Measurements from ENCODE around the gene THYN1. TPM values are rescaled to one million over a fixed set of nuclear protein-coding genes. Genes with fewer than 3 reads are reported as not detected.
A peak's percentile ranks its signal among the peaks of the same experiment; 100 is the strongest.

The THYN1 gene
- total and polyA plus RNA-seq, 2 donors (not counting 1 experiment from before 2014, with no cell fraction given): 54.9 to 88.7 TPM

DNA sequence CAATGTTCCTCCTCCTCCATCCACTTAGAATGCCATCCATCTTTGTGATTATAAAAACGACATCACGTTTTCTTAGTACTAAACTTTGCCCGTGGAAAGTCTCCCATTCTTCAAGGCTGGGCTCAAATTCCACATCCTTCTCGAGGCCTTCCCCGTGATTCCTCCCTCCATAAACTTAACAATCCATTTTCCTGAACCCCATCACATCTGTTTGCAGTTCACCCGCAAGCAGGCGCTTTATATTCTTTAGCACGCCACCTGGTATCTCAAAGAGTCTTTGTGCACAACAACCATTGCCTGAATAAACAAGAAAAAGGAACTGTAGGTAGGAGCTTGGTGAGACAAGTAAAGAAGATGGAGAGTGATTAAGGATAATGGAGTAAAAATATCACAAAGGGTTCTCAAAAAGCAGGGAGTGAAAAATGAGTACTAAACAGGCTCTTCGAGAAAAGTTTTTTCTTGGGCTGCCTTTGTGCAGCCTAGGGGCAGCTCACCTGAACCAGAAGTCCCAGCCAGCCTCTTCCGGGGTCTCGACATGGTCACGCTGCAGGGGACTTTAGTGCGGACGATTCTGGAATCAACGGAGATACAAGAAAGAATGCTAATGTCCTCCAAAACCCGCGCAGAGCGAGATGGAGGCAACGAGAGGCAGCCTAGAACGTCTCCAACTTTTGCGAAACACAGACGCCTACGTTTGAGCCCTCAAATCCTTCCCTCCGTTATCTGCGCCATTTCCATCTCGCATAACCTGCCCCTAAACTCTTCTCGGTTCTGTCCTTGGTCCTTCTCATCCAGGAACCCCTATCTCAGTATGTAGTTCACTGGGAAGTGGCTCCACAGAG lies 585 bp downstream of the THYN1 start:
- peak overlapping the region; percentile 95 for H3K4me2 ChIP-seq (ENCODE audit: extremely low read depth, insufficient read depth, low read length)
- H3K27me3 ChIP-seq (ENCODE audit: control insufficient read depth, insufficient read depth, low read length): no peaks in the 10 kb centered on the region
- peaks cover 1% of the 10 kb centered on the region for H3K36me3 ChIP-seq (ENCODE audit: control insufficient read depth, insufficient read depth, low read length)
- no peaks in the 10 kb centered on the region for H4K20me1 ChIP-seq (ENCODE audit: control insufficient read depth, extremely low read depth, insufficient read depth, low read length)
- H3K79me2 ChIP-seq (ENCODE audit: control insufficient read depth, insufficient read depth, low read length): peaks cover 5% of the 10 kb centered on the region
- no peak for DNase-seq (ENCODE audit: low read depth in 2 of 2)
- H3K4me3 ChIP-seq (replicated peaks in 1 of 4; ENCODE audit: control extremely low read depth in 1 of 4, insufficient read depth in 1 of 4, low read depth in 3 of 4, low read length in 4 of 4): peak overlapping the region; percentile 91 to 96 (median 92)
- TF ChIP-seq EZH2 (IDR thresholded peaks at IDR 0.05; ENCODE audit: low read length, missing control alignments): no peak
- TF ChIP-seq CTCF (conservative IDR thresholded peaks at IDR 0.05 in 1 of 2, IDR thresholded peaks at IDR 0.05 in 1 of 2; ENCODE audit: low read depth in 1 of 2, low read length in 2 of 2): no peak
- H2AFZ ChIP-seq (ENCODE audit: low read length): peak overlapping the region; percentile 97
- H3K4me1 ChIP-seq (ENCODE audit: control insufficient read depth, extremely low read depth, insufficient read depth, low read length): peaks cover 6% of the 10 kb centered on the region
- peak overlapping the region; percentile 70 for H3K27ac ChIP-seq (ENCODE audit: insufficient read depth, low read length)
- H3K9me3 ChIP-seq (ENCODE audit: control insufficient read depth, insufficient read depth, low read depth, low read length): no peaks in the 10 kb centered on the region
- H3K9ac ChIP-seq (ENCODE audit: insufficient read depth, low read length): peak overlapping the region; percentile 68

DNA sequence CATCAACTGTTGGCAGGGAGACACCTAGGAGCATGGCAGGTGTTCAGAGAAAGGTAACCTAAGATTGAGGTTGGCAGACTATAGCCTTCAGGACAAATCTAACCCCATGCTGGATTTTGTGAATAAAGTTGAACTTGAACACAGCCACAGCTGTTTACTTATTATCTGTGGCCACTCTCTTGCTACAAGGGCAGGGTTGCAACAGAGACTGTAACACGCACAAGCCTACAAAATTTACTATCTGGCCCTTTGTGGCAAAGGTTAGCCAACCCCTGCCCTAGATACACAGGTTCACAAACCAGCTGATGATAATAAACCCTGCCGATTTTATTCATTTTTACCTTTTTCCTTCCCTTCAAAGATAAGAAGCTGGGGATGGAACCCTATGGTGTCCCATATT lies 2.5 kb downstream of the THYN1 start:
- TF ChIP-seq EZH2 (IDR thresholded peaks at IDR 0.05; ENCODE audit: low read length, missing control alignments): no peak
- no peaks in the 10 kb centered on the region for H3K27me3 ChIP-seq (ENCODE audit: control insufficient read depth, insufficient read depth, low read length)
- H2AFZ ChIP-seq (ENCODE audit: low read length): no peak overlapping the region
- H3K4me1 ChIP-seq (ENCODE audit: control insufficient read depth, extremely low read depth, insufficient read depth, low read length): peaks cover 6% of the 10 kb centered on the region
- H3K36me3 ChIP-seq (ENCODE audit: control insufficient read depth, insufficient read depth, low read length): peaks cover 6% of the 10 kb centered on the region
- no peak overlapping the region for H3K9ac ChIP-seq (ENCODE audit: insufficient read depth, low read length)
- DNase-seq (ENCODE audit: low read depth in 2 of 2): no peak
- H4K20me1 ChIP-seq (ENCODE audit: control insufficient read depth, extremely low read depth, insufficient read depth, low read length): no peaks in the 10 kb centered on the region
- H3K27ac ChIP-seq (ENCODE audit: insufficient read depth, low read length): no peak overlapping the region
- H3K9me3 ChIP-seq (ENCODE audit: control insufficient read depth, insufficient read depth, low read depth, low read length): no peaks in the 10 kb centered on the region
- no peak overlapping the region for H3K4me2 ChIP-seq (ENCODE audit: extremely low read depth, insufficient read depth, low read length)
- H3K79me2 ChIP-seq (ENCODE audit: control insufficient read depth, insufficient read depth, low read length): peaks cover 5% of the 10 kb centered on the region
- no peak overlapping the region for H3K4me3 ChIP-seq (replicated peaks in 1 of 4; ENCODE audit: control extremely low read depth in 1 of 4, insufficient read depth in 1 of 4, low read depth in 3 of 4, low read length in 4 of 4)

GRCh38 chr11:134250246-134250645 lies 2.9 kb downstream of the THYN1 start:
- H3K4me2 ChIP-seq (ENCODE audit: extremely low read depth, insufficient read depth, low read length): no peak overlapping the region
- no peaks in the 10 kb centered on the region for H3K9me3 ChIP-seq (ENCODE audit: control insufficient read depth, insufficient read depth, low read depth, low read length)
- H3K79me2 ChIP-seq (ENCODE audit: control insufficient read depth, insufficient read depth, low read length): peaks cover 5% of the 10 kb centered on the region
- H3K27me3 ChIP-seq (ENCODE audit: control insufficient read depth, insufficient read depth, low read length): no peaks in the 10 kb centered on the region
- peaks cover 7% of the 10 kb centered on the region for H3K36me3 ChIP-seq (ENCODE audit: control insufficient read depth, insufficient read depth, low read length)
- no peak overlapping the region for H3K27ac ChIP-seq (ENCODE audit: insufficient read depth, low read length)
- H4K20me1 ChIP-seq (ENCODE audit: control insufficient read depth, extremely low read depth, insufficient read depth, low read length): no peaks in the 10 kb centered on the region
- H2AFZ ChIP-seq (ENCODE audit: low read length): no peak overlapping the region
- no peak for DNase-seq (ENCODE audit: low read depth in 2 of 2)
- H3K9ac ChIP-seq (ENCODE audit: insufficient read depth, low read length): no peak overlapping the region
- TF ChIP-seq EZH2 (IDR thresholded peaks at IDR 0.05; ENCODE audit: low read length, missing control alignments) (no peak), CTCF (conservative IDR thresholded peaks at IDR 0.05 in 1 of 2, IDR thresholded peaks at IDR 0.05 in 1 of 2; ENCODE audit: low read depth in 1 of 2, low read length in 2 of 2) (no peak)
- H3K4me1 ChIP-seq (ENCODE audit: control insufficient read depth, extremely low read depth, insufficient read depth, low read length): peaks cover 6% of the 10 kb centered on the region
- H3K4me3 ChIP-seq (replicated peaks in 1 of 4; ENCODE audit: control extremely low read depth in 1 of 4, insufficient read depth in 1 of 4, low read depth in 3 of 4, low read length in 4 of 4): no peak overlapping the region
